ENCODE data around the gene SKI.

- TF ChIP-seq CTCF (IDR thresholded peaks at IDR 0.05) (no peak), POLR2AphosphoS5 (IDR thresholded peaks at IDR 0.05; ENCODE audit: insufficient read depth in 1 of 2, low read depth in 1 of 2) (peak; percentile 70 to 79)
Observed at GRCh38 chr1:2231532-2232254, 3.6 kb downstream of the SKI start.
